ENCODE results near the gene TRIM40. TPM values are rescaled to one million over a fixed set of nuclear protein-coding genes. Genes with fewer than 3 reads are reported as not detected.
A peak's percentile ranks its signal among the peaks of the same experiment; 100 is the strongest.

Gene TRIM40
- total and polyA plus RNA-seq, 2 of the 13 experiments (the other 11 are each of a cell fraction or from before 2014, with no cell fraction given) = 0.58 TPM; not detected in 1

GRCh38 chr6:30101444-30102413 lies 34.2 kb upstream of the TRIM40 start (continued):
- 0 out of 2 replicates have a peak, but pooled peaks have one; percentile 41 for TF ChIP-seq ZBTB33 (CRISPR knock-in tag; IDR thresholded peaks at IDR 0.05)
- peak; percentile 84 for TF ChIP-seq IRF2 (CRISPR knock-in tag; IDR thresholded peaks at IDR 0.05)
- no peak; the same call in 1 of the 2 replicates for TF ChIP-seq ONECUT2 (CRISPR knock-in tag; IDR thresholded peaks at IDR 0.05)
- no peak; the same call in 1 of the 2 replicates for TF ChIP-seq ATF2 (CRISPR knock-in tag; IDR thresholded peaks at IDR 0.05)
- peak; percentile 36; the same call in 1 of the 2 replicates for TF ChIP-seq ZNF12 (CRISPR knock-in tag; IDR thresholded peaks at IDR 0.05)
- TF ChIP-seq TAF1 (CRISPR knock-in tag; IDR thresholded peaks at IDR 0.05) = peak; percentile 91; the same call in 1 of the 2 replicates
- no peak for TF ChIP-seq MBD4 (IDR thresholded peaks at IDR 0.05; ENCODE audit: borderline replicate concordance, low read length)
- no peak for TF ChIP-seq CREB1 (IDR thresholded peaks at IDR 0.05)
- TF ChIP-seq CREB1 (CRISPR knock-in tag; IDR thresholded peaks at IDR 0.05) = no peak
- TF ChIP-seq ZSCAN12 (CRISPR knock-in tag; IDR thresholded peaks at IDR 0.05) = no peak
- TF ChIP-seq ZNF570 (CRISPR knock-in tag; IDR thresholded peaks at IDR 0.05; ENCODE audit: borderline replicate concordance) = no peak
- no peak for TF ChIP-seq ZNF614 (CRISPR knock-in tag; IDR thresholded peaks at IDR 0.05; ENCODE audit: borderline replicate concordance)
- peak; percentile 59 for TF ChIP-seq ZNF230 (CRISPR knock-in tag; IDR thresholded peaks at IDR 0.05)
- TF ChIP-seq ELF4 (CRISPR knock-in tag; IDR thresholded peaks at IDR 0.05; ENCODE audit: borderline replicate concordance) = no peak
- no peak for TF ChIP-seq ZNF562 (CRISPR knock-in tag; IDR thresholded peaks at IDR 0.05; ENCODE audit: borderline replicate concordance)
- no peak for TF ChIP-seq RNF2 (conservative IDR thresholded peaks at IDR 0.05; ENCODE audit: low read depth)
- no peak for TF ChIP-seq ZFP36L2 (CRISPR knock-in tag; IDR thresholded peaks at IDR 0.05)
- TF ChIP-seq RFX1 (IDR thresholded peaks at IDR 0.05) = no peak
- no peak; the same call in 1 of the 2 replicates for TF ChIP-seq ZNF292 (CRISPR knock-in tag; IDR thresholded peaks at IDR 0.05; ENCODE audit: borderline replicate concordance, low read depth)
- no peak for TF ChIP-seq ZNF512B (CRISPR knock-in tag; IDR thresholded peaks at IDR 0.05; ENCODE audit: borderline replicate concordance)
- peak; percentile 81 for TF ChIP-seq RXRB (CRISPR knock-in tag; IDR thresholded peaks at IDR 0.05; ENCODE audit: borderline replicate concordance)
- no peak for TF ChIP-seq TCF7L2 (IDR thresholded peaks at IDR 0.05; ENCODE audit: low read depth, low read length)
- no peak for TF ChIP-seq GMEB2 (CRISPR knock-in tag; IDR thresholded peaks at IDR 0.05; ENCODE audit: low read depth)

Measured in HepG2 (cell line).